T-helper 2 cell (primary cell): ENCODE measurements around the gene CDHR2.

Source experiments
- DNase-seq, 5 experiments: peaks; one replicate each; pipeline versions ENCODE4 v3.0.0 to v3.0.0-alpha.2; 2012 to 2022
- total RNA-seq, 2 donors: gene quantifications; one replicate each; lab custom pipeline; 2026; lab: John Stamatoyannopoulos, UW

CDHR2 gene
- 2.2 to 4.1 reads per million in 2 donors for total RNA-seq

DNA sequence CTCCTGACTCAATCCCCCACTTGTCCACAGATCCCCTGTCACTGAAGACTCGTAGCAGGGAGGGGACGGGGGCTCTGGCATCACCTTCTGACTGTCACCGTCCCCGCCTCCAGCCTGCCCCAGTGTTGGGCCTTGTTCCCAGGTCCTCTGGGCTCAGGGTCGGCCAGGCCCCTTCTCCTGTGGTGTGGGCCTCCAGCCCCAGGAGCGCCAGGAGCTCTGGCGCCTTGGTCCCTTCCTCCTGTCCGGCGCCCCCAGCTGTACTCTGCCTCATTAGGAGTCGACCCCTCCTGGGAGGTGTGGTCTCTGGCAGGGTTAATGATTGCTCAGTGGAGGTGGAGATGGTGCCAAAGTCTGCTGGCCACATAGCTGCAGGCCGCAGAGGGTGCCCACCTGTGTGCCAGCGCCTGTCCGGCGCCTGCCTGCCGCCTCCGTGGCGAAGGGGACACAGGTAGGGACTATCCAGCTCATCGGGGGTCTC, at the start of gene CDHR2:
TSS of gene CDHR2 (plus strand) at position 376 of the 478 bp plus-strand sequence. CDS start 16,011 bp downstream, outside the sequence.
- DNase-seq: no peak

GRCh38 chr5:176500511-176500910, 48.6 kb upstream of the CDHR2 start:
- DNase-seq: no peak

DNA sequence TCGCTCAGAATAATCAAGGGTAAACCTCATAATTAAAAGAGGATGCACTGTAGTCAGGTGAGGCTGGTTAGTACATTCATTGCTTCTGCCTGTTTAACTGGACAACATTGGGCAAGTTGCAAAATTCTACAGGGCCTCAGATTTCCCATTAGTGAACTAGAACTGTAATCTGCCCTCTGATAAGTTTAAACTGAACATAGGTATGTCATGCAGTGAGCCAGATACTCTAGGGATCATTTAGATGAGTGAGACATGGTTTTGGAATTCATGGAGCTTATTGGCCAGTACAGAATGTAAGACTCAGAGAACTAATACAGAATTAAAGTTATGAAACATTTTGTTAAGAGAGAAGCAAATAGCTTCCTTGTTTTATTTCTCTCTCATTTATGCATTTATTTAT, 47.8 kb upstream of the CDHR2 start:
- DNase-seq: no peak

- no peak for DNase-seq
Measured at GRCh38 chr5:176503496-176503895, 45.6 kb upstream of the CDHR2 start.

DNA sequence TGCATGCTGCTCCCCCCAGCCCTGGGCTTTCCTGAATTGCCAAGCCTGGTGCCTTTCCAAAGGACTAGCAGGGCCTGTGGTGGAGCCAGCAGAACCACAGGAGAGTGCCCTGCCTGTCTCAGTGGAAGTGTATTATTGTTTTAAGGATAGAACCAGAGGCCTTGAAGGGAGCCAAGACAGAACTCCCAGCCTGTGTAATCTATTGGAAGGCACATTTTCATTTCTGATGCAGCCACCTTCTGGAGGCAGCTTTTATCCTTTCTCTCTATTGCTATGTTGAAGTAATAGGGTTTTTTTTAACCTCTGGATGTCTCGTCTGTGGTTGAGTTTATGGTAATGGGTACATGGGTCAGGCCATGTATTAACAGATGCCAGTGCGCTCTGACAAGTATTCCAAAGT, 41.2 kb upstream of the CDHR2 start:
- no peak for DNase-seq

GRCh38 chr5:176508603-176509002, 40.5 kb upstream of the CDHR2 start:
- DNase-seq: no peak

- no peak for DNase-seq
Measured at GRCh38 chr5:176513788-176514187, 35.4 kb upstream of the CDHR2 start.

GRCh38 chr5:176514244-176514950, 34.7 kb upstream of the CDHR2 start:
- DNase-seq: no peak

DNA sequence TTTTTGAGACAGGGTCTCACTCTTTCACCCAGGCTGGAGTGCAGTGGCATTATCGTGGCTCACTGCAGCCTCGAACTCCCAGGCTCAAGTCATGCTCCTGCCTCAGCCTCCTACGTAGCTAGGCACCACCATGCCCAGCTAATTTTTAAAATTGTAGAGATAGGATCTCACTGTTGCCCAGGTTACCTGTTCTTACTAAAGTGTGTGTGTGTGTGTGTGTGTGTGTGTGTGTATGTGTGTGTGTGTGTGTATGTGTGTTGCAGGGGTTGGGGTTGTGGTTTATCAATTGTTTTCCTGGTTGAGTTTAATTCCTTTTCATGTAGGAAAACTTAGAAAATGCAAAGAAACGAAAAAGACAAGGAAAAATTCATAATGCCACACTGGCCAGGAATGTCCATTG, 33.7 kb upstream of the CDHR2 start:
- DNase-seq: peak in 1 of 5 experiments; percentile 76

- DNase-seq: peak in 2 of 5 experiments; percentile 42 to 54
Measured at GRCh38 chr5:176517053-176517661, 32.0 kb upstream of the CDHR2 start.

- no peak for DNase-seq
Measured at GRCh38 chr5:176519810-176520720, 29.1 kb upstream of the CDHR2 start.

- no peak for DNase-seq
Measured at GRCh38 chr5:176521286-176521685, 27.9 kb upstream of the CDHR2 start.

- no peak for DNase-seq
Measured at GRCh38 chr5:176521699-176522263, 27.4 kb upstream of the CDHR2 start.

DNA sequence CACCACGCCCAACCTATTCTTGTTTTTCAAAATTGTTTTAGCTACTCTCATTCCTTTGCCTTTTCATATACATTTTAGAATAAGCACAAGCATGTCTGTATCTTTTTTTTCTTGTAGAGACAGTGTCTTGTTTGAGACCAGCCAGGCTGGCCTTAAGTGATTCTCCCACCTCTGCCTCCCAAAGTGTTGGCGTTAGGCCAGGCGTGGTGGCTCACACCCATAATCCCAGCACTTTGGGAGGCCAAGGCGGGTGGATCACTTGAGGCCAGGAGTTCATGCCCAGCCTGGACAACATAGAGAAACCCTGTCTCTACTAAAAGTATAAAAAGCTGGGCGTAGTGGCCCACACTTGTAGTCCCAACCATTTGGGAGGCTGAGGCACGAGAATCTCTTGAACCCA, 25.0 kb upstream of the CDHR2 start:
- DNase-seq: no peak

DNA sequence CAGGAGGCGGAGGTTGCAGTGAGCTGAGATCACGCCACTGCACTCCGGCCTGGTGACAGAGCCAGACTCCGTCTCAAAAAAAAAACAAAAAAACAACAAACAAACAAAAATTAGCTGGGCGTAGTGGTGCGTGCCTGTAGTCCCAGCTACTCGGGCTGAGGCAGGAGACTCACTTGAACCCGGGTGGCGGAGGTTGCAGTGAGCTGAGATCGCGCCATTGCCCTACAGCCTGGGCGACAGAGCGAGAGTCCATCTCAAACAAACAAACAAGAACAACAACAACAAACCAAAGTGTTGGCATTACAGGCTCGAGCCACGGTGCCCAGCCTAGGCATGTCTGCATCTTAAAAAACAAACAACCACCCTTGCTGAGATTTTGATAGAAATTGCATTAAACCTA, 24.2 kb upstream of the CDHR2 start:
- DNase-seq: no peak

GRCh38 chr5:176525677-176526076, 23.5 kb upstream of the CDHR2 start:
- DNase-seq: no peak

DNA sequence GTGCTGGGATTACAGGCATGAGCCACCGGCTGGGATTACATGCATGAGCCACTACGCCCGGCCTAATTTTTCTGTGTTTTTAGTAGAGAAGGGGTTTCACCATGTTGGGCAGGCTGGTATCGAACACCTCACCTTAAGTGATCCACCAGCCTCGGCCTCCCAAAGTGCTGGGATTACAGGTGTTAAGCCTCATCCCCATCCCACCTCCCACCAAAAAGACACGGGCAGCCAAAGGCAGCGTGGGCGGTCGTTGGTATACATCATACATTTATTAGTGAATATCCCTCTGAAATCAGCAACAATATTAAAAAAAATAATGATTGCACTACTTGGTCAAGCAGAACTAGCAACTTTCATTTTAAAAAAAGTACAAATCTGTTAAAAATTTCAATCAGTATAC, 22.7 kb upstream of the CDHR2 start:
- no peak for DNase-seq

- DNase-seq: no peak
Measured at GRCh38 chr5:176527246-176528222, 21.6 kb upstream of the CDHR2 start.

DNA sequence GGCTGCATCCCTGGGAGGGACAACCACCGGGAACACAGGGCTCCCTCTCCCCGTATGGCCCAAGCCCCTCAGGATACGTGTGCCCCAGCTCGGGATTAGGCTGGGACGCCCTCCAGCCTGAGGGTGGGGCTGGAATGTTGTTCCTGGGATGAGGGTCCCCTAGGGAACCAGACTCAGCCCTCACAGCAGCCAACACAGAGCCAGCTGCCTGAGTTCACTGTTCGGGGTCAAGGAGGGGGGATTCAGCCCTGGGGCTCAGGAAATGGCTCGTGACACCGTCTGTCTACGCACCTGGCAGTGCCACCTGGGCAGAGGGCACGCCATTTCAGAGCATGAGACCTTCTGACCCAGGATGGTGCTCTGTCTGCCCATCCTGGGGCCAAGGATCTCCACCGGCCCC, 20.8 kb upstream of the CDHR2 start:
- no peak for DNase-seq

DNA sequence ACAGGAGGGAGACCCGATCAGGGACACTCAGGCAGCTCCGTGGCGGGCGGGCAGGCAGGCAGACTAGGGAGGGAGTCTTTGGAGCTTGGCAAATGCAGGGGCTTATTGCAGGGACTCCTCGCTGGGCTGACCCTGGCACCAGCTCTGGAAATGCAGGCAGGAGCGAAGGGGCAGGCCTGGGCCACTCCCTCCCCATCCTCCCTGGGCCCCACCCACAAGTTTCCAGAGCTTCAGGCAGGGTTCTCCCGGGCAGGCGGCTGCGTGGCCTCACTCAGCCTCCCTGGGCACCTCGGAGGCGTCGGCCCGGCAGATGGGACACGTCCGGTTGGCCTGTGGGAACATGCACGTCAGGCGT, 20.4 kb upstream of the CDHR2 start:
- no peak for DNase-seq

DNA sequence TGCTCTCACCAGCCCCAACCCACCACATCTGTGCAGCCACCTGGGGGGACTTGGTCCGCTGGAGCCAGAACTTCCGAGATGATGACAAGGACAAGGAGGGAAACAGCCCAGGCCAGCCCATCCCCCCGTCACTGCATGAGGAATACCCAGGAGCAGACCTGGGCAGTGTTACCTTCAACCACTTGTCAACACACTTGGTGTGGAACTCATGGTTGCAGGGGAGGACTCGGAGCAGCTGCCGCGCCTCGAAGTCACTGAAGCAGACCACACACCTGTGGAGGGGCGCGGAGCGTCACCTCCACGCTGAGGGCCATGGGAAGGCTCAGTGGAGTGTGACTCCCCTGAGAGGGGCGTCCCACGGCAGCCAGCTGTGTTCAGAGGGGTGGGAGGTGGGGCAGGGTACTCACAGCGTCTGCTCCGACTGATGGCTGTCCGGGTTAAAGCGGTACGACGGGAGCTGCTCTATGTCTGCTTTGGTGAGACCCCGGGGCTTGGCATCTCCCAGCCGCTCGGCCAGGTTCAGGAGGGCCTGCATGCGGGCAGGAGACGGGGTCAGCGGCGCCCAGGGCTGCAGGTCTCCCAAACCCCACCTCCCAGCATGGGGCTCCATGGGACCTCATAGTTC, 19.9 kb upstream of the CDHR2 start:
- no peak for DNase-seq
